SK-N-SH (cell line): Measurements from ENCODE around the gene RPL13.

Experiments used
- CHD2 ChIP-seq: fragments of 150-350 bp; IDR thresholded peaks from 2 replicates; pipeline ENCODE4 v1.6.1; 2018; ENCODE audit warnings: low read length; ENCODE audit not compliant: partially characterized antibody
- ELF1 ChIP-seq: IDR thresholded peaks from 2 replicates; pipeline ENCODE4 v1.4.0; 2012
- POLR2AphosphoS5 ChIP-seq: IDR thresholded peaks from 2 replicates; pipeline ENCODE4 v1.6.1; 2012; ENCODE audit warnings: low read depth, low read length
- SMC3 ChIP-seq: IDR thresholded peaks from 2 replicates; pipeline ENCODE4 v1.6.1; 2012; ENCODE audit warnings: low read depth, low read length, improper control_type of control experiment
- TF ChIP-seq, protein P1 (sequence below): fragments of 200-600 bp; sonication (generic); IDR thresholded peaks from 2 replicates; pipeline ENCODE4 v1.6.1; 2017; ENCODE audit warnings: antibody characterized with exemption, mild to moderate bottlenecking, moderate library complexity
- TF ChIP-seq, protein P2 (sequence below): IDR thresholded peaks from 2 replicates; pipeline ENCODE4; 2012
- TF ChIP-seq, protein P3 (sequence below): IDR thresholded peaks from 2 replicates; pipeline ENCODE4 v1.6.1; 2012; ENCODE audit warnings: mild to moderate bottlenecking, low read depth, low read length, moderate library complexity

DNA sequence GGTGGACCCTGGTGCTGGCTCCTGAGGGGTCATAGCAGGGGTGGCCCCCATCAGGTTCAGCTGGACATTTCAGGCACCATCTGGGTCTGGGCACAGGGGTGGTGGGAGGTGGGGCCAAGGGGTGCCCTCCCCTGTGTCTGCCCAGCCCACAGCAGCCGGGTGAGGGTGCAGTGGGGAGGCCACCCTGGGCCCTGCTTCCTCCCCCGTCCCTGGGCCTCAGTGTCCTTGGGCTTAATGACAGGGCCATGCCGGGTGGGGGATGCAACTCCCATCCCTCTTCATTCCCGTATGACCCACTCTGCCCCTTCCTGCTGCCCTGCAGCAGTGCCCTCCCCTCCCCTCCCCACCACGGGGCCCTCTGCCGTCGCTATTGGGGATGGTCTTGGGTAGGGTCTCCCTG lies 25.7 kb downstream of the RPL13 start:
- TF ChIP-seq ELF1 (no peak), CHD2 (no peak), POLR2AphosphoS5 (no peak), SMC3 (no peak)
- TF ChIP-seq, protein P1, sequence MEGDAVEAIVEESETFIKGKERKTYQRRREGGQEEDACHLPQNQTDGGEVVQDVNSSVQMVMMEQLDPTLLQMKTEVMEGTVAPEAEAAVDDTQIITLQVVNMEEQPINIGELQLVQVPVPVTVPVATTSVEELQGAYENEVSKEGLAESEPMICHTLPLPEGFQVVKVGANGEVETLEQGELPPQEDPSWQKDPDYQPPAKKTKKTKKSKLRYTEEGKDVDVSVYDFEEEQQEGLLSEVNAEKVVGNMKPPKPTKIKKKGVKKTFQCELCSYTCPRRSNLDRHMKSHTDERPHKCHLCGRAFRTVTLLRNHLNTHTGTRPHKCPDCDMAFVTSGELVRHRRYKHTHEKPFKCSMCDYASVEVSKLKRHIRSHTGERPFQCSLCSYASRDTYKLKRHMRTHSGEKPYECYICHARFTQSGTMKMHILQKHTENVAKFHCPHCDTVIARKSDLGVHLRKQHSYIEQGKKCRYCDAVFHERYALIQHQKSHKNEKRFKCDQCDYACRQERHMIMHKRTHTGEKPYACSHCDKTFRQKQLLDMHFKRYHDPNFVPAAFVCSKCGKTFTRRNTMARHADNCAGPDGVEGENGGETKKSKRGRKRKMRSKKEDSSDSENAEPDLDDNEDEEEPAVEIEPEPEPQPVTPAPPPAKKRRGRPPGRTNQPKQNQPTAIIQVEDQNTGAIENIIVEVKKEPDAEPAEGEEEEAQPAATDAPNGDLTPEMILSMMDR, result no peak
- TF ChIP-seq, protein P2, sequence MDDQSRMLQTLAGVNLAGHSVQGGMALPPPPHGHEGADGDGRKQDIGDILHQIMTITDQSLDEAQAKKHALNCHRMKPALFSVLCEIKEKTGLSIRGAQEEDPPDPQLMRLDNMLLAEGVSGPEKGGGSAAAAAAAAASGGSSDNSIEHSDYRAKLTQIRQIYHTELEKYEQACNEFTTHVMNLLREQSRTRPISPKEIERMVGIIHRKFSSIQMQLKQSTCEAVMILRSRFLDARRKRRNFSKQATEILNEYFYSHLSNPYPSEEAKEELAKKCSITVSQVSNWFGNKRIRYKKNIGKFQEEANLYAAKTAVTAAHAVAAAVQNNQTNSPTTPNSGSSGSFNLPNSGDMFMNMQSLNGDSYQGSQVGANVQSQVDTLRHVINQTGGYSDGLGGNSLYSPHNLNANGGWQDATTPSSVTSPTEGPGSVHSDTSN, result no peak
- TF ChIP-seq, protein P3, sequence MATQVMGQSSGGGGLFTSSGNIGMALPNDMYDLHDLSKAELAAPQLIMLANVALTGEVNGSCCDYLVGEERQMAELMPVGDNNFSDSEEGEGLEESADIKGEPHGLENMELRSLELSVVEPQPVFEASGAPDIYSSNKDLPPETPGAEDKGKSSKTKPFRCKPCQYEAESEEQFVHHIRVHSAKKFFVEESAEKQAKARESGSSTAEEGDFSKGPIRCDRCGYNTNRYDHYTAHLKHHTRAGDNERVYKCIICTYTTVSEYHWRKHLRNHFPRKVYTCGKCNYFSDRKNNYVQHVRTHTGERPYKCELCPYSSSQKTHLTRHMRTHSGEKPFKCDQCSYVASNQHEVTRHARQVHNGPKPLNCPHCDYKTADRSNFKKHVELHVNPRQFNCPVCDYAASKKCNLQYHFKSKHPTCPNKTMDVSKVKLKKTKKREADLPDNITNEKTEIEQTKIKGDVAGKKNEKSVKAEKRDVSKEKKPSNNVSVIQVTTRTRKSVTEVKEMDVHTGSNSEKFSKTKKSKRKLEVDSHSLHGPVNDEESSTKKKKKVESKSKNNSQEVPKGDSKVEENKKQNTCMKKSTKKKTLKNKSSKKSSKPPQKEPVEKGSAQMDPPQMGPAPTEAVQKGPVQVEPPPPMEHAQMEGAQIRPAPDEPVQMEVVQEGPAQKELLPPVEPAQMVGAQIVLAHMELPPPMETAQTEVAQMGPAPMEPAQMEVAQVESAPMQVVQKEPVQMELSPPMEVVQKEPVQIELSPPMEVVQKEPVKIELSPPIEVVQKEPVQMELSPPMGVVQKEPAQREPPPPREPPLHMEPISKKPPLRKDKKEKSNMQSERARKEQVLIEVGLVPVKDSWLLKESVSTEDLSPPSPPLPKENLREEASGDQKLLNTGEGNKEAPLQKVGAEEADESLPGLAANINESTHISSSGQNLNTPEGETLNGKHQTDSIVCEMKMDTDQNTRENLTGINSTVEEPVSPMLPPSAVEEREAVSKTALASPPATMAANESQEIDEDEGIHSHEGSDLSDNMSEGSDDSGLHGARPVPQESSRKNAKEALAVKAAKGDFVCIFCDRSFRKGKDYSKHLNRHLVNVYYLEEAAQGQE, result no peak
